Loucy (cell line): ENCODE measurements around the gene FOXP4.

ENCODE experiments used
- H2AFZ ChIP-seq: fragments of 200-600 bp; sonication (generic); 2 replicates; pipeline ENCODE4 v1.6.0; 2016; ENCODE audit warnings: antibody characterized with exemption, mild to moderate bottlenecking, low read length, moderate library complexity
- H3F3A ChIP-seq: fragments of 200-600 bp; 2 replicates; pipeline ENCODE4 v1.6.0; 2016; ENCODE audit warnings: antibody characterized with exemption, low read depth, mild to moderate bottlenecking
- H3K27me3 ChIP-seq: fragments of 200-600 bp; sonication (generic); 2 replicates; pipeline ENCODE4 v1.6.1; 2014; ENCODE audit warnings: low read length, mild to moderate bottlenecking; ENCODE audit not compliant: insufficient read depth, poor library complexity, severe bottlenecking
- H3K36me3 ChIP-seq: fragments of 200-600 bp; sonication (generic); 2 replicates; pipeline ENCODE4 v1.6.1; 2016; ENCODE audit warnings: low read length; ENCODE audit not compliant: insufficient read depth
- H3K4me1 ChIP-seq: fragments of 200-600 bp; sonication (generic); 2 replicates; pipeline ENCODE4 v1.5.1; 2014; ENCODE audit warnings: low read length, mild to moderate bottlenecking; ENCODE audit not compliant: insufficient read depth, poor library complexity, severe bottlenecking
- H3K4me2 ChIP-seq: fragments of 200-600 bp; sonication (generic); 2 replicates; pipeline ENCODE4 v1.6.0; 2014; ENCODE audit warnings: antibody characterized with exemption, low read length, low read depth, mild to moderate bottlenecking; ENCODE audit not compliant: poor library complexity, severe bottlenecking
- H3K4me3 ChIP-seq: fragments of 200-600 bp; sonication (generic); 2 replicates; pipeline ENCODE4 v1.5.1; 2014; ENCODE audit warnings: low read length, mild to moderate bottlenecking, mixed read lengths; ENCODE audit not compliant: poor library complexity, severe bottlenecking
- H3K79me2 ChIP-seq: fragments of 200-600 bp; sonication (generic); 2 replicates; pipeline ENCODE4 v1.6.1; 2014; ENCODE audit warnings: low read length; ENCODE audit not compliant: insufficient read depth
- H3K9ac ChIP-seq: fragments of 200-600 bp; sonication (generic); 2 replicates; pipeline ENCODE4 v1.6.0; 2014; ENCODE audit warnings: mild to moderate bottlenecking, low read depth, low read length, moderate library complexity; ENCODE audit not compliant: poor library complexity, severe bottlenecking
- H3K9me2 ChIP-seq: fragments of 200-600 bp; sonication (generic); replicated peaks from 2 replicates; pipeline ENCODE4 v1.6.1; 2016; ENCODE audit warnings: low read depth, low read length, mixed read lengths
- H3K9me3 ChIP-seq: fragments of 200-600 bp; sonication (generic); 2 replicates; pipeline ENCODE4 v1.6.1; 2014; ENCODE audit warnings: mild to moderate bottlenecking, antibody characterized with exemption, low read length, low read depth; ENCODE audit not compliant: insufficient read depth
- H4K20me1 ChIP-seq: fragments of 200-600 bp; sonication (generic); 2 replicates; pipeline ENCODE4 v1.6.0; 2014; ENCODE audit warnings: antibody characterized with exemption, low read length, mild to moderate bottlenecking; ENCODE audit not compliant: insufficient read depth, poor library complexity, severe bottlenecking
- EZH2phosphoT487 ChIP-seq: fragments of 200-600 bp; IDR thresholded peaks from 2 replicates; pipeline ENCODE4 v1.6.1; 2018; ENCODE audit warnings: antibody characterized with exemption, mild to moderate bottlenecking, moderate library complexity, borderline replicate concordance
- TF ChIP-seq, protein P1 (sequence below): fragments of 200-600 bp; sonication (generic); conservative IDR thresholded peaks from 2 replicates; pipeline ENCODE4 v1.5.1; 2014; ENCODE audit warnings: mild to moderate bottlenecking, antibody characterized with exemption, low read length

Gene FOXP4

DNA sequence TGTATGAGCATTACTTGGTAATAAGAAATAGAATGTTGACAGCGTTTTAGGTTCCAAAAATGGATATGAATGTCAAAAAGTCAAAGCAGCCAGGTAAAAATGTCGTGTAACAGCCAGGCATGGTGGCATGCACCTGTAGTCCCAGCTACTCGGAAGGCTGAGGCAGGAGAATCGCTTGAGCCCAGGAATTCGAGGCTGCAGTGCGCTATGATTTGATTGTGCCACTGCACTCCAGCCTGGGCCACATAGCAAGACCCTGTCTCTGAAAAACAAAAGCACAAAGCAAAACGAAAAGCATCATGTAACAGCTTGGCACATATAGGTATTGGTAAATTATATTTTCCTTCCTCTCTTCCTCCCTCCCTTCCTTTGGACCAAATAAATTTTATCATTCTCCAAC, 16.2 kb upstream of the FOXP4 start:
- H3F3A ChIP-seq = no peaks in the 10 kb centered on the region
- H3K9me2 ChIP-seq = no peaks in the 10 kb centered on the region

DNA sequence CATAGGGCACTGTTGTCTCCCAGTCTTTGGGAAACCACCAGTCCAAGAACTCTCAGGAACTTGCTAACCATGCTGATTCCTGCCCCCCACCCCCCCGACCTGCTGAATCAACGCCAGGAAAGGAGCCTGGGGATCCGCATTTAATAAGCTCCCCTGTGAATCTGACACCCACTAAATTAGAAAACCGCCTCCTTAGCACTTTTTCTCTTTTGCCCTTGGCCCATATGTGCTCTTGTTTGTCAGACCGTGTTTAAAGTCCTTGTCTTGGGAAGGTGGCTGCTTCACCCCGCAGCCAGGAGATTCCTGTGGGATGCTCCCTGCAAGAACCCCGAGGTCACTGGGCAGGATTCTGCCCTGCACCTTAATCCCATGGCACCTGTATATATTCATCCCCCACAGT, 15.7 kb upstream of the FOXP4 start:
- Histone ChIP-seq H3K36me3 (no peaks in the 10 kb centered on the region), H3K4me3 (no peak overlapping the region), H3K9me2 (no peaks in the 10 kb centered on the region), H4K20me1 (no peaks in the 10 kb centered on the region), H2AFZ (no peak overlapping the region), H3K4me1 (peaks cover 22% of the 10 kb centered on the region), H3K27me3 (no peaks in the 10 kb centered on the region), H3K4me2 (no peak overlapping the region), H3F3A (no peaks in the 10 kb centered on the region), H3K79me2 (no peaks in the 10 kb centered on the region), H3K9me3 (no peaks in the 10 kb centered on the region), H3K9ac (no peak overlapping the region)
- TF ChIP-seq, protein P1, sequence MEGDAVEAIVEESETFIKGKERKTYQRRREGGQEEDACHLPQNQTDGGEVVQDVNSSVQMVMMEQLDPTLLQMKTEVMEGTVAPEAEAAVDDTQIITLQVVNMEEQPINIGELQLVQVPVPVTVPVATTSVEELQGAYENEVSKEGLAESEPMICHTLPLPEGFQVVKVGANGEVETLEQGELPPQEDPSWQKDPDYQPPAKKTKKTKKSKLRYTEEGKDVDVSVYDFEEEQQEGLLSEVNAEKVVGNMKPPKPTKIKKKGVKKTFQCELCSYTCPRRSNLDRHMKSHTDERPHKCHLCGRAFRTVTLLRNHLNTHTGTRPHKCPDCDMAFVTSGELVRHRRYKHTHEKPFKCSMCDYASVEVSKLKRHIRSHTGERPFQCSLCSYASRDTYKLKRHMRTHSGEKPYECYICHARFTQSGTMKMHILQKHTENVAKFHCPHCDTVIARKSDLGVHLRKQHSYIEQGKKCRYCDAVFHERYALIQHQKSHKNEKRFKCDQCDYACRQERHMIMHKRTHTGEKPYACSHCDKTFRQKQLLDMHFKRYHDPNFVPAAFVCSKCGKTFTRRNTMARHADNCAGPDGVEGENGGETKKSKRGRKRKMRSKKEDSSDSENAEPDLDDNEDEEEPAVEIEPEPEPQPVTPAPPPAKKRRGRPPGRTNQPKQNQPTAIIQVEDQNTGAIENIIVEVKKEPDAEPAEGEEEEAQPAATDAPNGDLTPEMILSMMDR = no peak
- TF ChIP-seq EZH2phosphoT487 = no peak

More for the DNA sequence above, 16.2 kb upstream of the FOXP4 start:
- peaks cover 22% of the 10 kb centered on the region for H3K4me1 ChIP-seq
- H3K79me2 ChIP-seq = no peaks in the 10 kb centered on the region
- H3K4me3 ChIP-seq = no peak overlapping the region
- no peaks in the 10 kb centered on the region for H3K36me3 ChIP-seq
- H4K20me1 ChIP-seq = no peaks in the 10 kb centered on the region
- no peak overlapping the region for H2AFZ ChIP-seq
- H3K4me2 ChIP-seq = no peak overlapping the region
- no peaks in the 10 kb centered on the region for H3K27me3 ChIP-seq
- H3K9me3 ChIP-seq = no peaks in the 10 kb centered on the region
- no peak overlapping the region for H3K9ac ChIP-seq
- TF ChIP-seq, protein P1 = no peak
- TF ChIP-seq EZH2phosphoT487 = no peak

DNA sequence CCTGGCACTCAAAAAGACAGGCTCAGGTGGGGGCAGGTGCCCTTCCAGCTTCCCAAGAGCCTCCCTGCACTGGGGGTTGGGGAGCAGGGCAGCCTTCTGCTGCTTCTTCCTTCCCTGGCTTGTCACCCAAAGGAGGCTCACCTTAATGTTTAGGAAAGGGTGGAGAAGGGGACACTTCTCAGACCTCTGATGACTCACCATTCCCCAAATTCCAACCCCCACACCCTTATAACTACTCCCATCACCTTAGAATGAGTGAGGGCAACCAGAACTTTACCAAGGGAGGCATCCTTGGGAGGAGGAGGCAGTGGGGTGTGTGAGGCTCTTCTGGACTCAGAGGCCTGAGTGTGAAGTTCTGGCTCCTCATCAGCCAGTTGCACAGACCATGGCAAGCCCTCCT, 15.2 kb upstream of the FOXP4 start:
- Histone ChIP-seq H2AFZ (no peak overlapping the region), H3K4me2 (peak overlapping the region; percentile 72), H3K27me3 (no peaks in the 10 kb centered on the region), H3K9me2 (no peaks in the 10 kb centered on the region), H4K20me1 (no peaks in the 10 kb centered on the region), H3K9ac (peak overlapping the region; percentile 17), H3K4me1 (peaks cover 22% of the 10 kb centered on the region), H3K9me3 (no peaks in the 10 kb centered on the region), H3K36me3 (no peaks in the 10 kb centered on the region), H3K79me2 (no peaks in the 10 kb centered on the region), H3F3A (no peaks in the 10 kb centered on the region), H3K4me3 (peak overlapping the region; percentile 60)
- TF ChIP-seq EZH2phosphoT487 = no peak
- TF ChIP-seq, protein P1 = no peak
